ENCODE results near the gene ATG14.

GRCh38 chr14:55401751-55402150 lies 9.9 kb downstream of the ATG14 start:
- TF ChIP-seq CTCF (IDR thresholded peaks at IDR 0.05) (no peak), POLR2A (IDR thresholded peaks at IDR 0.05) (no peak), POLR2AphosphoS5 (IDR thresholded peaks at IDR 0.05) (no peak), EP300 (IDR thresholded peaks at IDR 0.05) (no peak)
